ENCODE measurements around the gene ACSS1.
A peak's percentile ranks its signal among the peaks of the same experiment; 100 is the strongest.

Gene ACSS1

GRCh38 chr20:24993337-24994185 is 64.4 kb downstream of the ACSS1 start:
- Mint-ChIP-seq H3K36me3 (ENCODE audit: low read depth) (peaks cover 9% of the 10 kb centered on the region), H3K27me3 (ENCODE audit: low read depth) (peaks cover 11% of the 10 kb centered on the region), H3K27ac (peak overlapping the region; percentile 89), H3K4me3 (peak overlapping the region; percentile 93), H3K4me1 (ENCODE audit: low read depth) (peaks cover 31% of the 10 kb centered on the region), H3K9me3 (no peaks in the 10 kb centered on the region)
- DNase-seq (ENCODE audit: low spot score), result no peak

GRCh38 chr20:24992487-24993205 is 65.3 kb downstream of the ACSS1 start, which contains the start of gene APMAP:
TSS of gene APMAP (minus strand) at chr20:24992751. CDS start at chr20:24992688, 63 bp downstream.
- H3K27ac Mint-ChIP-seq, result peak within 1 kb of the TSS; percentile 89
- peak; percentile 96 for DNase-seq (ENCODE audit: low spot score)
- peaks cover 12% of the 10 kb centered on the region for H3K36me3 Mint-ChIP-seq (ENCODE audit: low read depth)
- H3K27me3 Mint-ChIP-seq (ENCODE audit: low read depth), result peaks cover 7% of the 10 kb centered on the region
- H3K4me3 Mint-ChIP-seq, result peak within 1 kb of the TSS; percentile 93
- no peaks in the 10 kb centered on the region for H3K9me3 Mint-ChIP-seq
- H3K4me1 Mint-ChIP-seq (ENCODE audit: low read depth), result peaks cover 37% of the 10 kb centered on the region

GRCh38 chr20:24991897-24992486 is 65.9 kb downstream of the ACSS1 start:
- DNase-seq (ENCODE audit: low spot score), result no peak
- peaks cover under 1% of the 10 kb centered on the region for H3K27me3 Mint-ChIP-seq (ENCODE audit: low read depth)
- H3K36me3 Mint-ChIP-seq (ENCODE audit: low read depth), result peaks cover 12% of the 10 kb centered on the region
- H3K27ac Mint-ChIP-seq, result peak overlapping the region; percentile 89
- H3K9me3 Mint-ChIP-seq, result no peaks in the 10 kb centered on the region
- H3K4me1 Mint-ChIP-seq (ENCODE audit: low read depth), result peaks cover 40% of the 10 kb centered on the region
- peak overlapping the region; percentile 93 for H3K4me3 Mint-ChIP-seq

- no peak for DNase-seq (ENCODE audit: low spot score)
- peaks cover 40% of the 10 kb centered on the region for H3K4me1 Mint-ChIP-seq (ENCODE audit: low read depth)
- peak overlapping the region; percentile 93 for H3K4me3 Mint-ChIP-seq
- no peaks in the 10 kb centered on the region for H3K9me3 Mint-ChIP-seq
- peaks cover 12% of the 10 kb centered on the region for H3K36me3 Mint-ChIP-seq (ENCODE audit: low read depth)
- no peaks in the 10 kb centered on the region for H3K27me3 Mint-ChIP-seq (ENCODE audit: low read depth)
- H3K27ac Mint-ChIP-seq, result peak overlapping the region; percentile 89
These were observed 67.1 kb downstream of the ACSS1 start for GRCh38 chr20:24990810-24991252.

GRCh38 chr20:24989162-24989561 is 68.8 kb downstream of the ACSS1 start:
- Mint-ChIP-seq H3K36me3 (ENCODE audit: low read depth) (peaks cover 14% of the 10 kb centered on the region), H3K27me3 (ENCODE audit: low read depth) (no peaks in the 10 kb centered on the region), H3K9me3 (no peaks in the 10 kb centered on the region), H3K4me1 (ENCODE audit: low read depth) (peaks cover 49% of the 10 kb centered on the region), H3K27ac (no peak overlapping the region), H3K4me3 (no peak overlapping the region)
- DNase-seq (ENCODE audit: low spot score), result no peak

GRCh38 chr20:24987873-24988835 is 69.8 kb downstream of the ACSS1 start:
- Mint-ChIP-seq H3K4me1 (ENCODE audit: low read depth) (peaks cover 45% of the 10 kb centered on the region), H3K27me3 (ENCODE audit: low read depth) (no peaks in the 10 kb centered on the region), H3K27ac (no peak overlapping the region), H3K36me3 (ENCODE audit: low read depth) (peaks cover 20% of the 10 kb centered on the region), H3K9me3 (no peaks in the 10 kb centered on the region), H3K4me3 (no peak overlapping the region)
- no peak for DNase-seq (ENCODE audit: low spot score)

- H3K36me3 Mint-ChIP-seq (ENCODE audit: low read depth), result peaks cover 28% of the 10 kb centered on the region
These were observed 70.7 kb downstream of the ACSS1 start for GRCh38 chr20:24987244-24987643.

GRCh38 chr20:24986436-24987015 is 71.4 kb downstream of the ACSS1 start:
- peaks cover 33% of the 10 kb centered on the region for H3K36me3 Mint-ChIP-seq (ENCODE audit: low read depth)

More at GRCh38 chr20:24987244-24987643, 70.7 kb downstream of the ACSS1 start:
- no peak overlapping the region for H3K4me3 Mint-ChIP-seq
- H3K27me3 Mint-ChIP-seq (ENCODE audit: low read depth), result no peaks in the 10 kb centered on the region
- no peaks in the 10 kb centered on the region for H3K9me3 Mint-ChIP-seq
- peaks cover 46% of the 10 kb centered on the region for H3K4me1 Mint-ChIP-seq (ENCODE audit: low read depth)
- no peak for DNase-seq (ENCODE audit: low spot score)
- no peak overlapping the region for H3K27ac Mint-ChIP-seq

GRCh38 chr20:24985802-24986201 is 72.1 kb downstream of the ACSS1 start:
- no peak for DNase-seq (ENCODE audit: low spot score)
- H3K27ac Mint-ChIP-seq, result peak overlapping the region; percentile 12
- peaks cover 43% of the 10 kb centered on the region for H3K4me1 Mint-ChIP-seq (ENCODE audit: low read depth)
- peaks cover 38% of the 10 kb centered on the region for H3K36me3 Mint-ChIP-seq (ENCODE audit: low read depth)
- H3K4me3 Mint-ChIP-seq, result no peak overlapping the region
- H3K27me3 Mint-ChIP-seq (ENCODE audit: low read depth), result no peaks in the 10 kb centered on the region
- H3K9me3 Mint-ChIP-seq, result no peaks in the 10 kb centered on the region

More at GRCh38 chr20:24986436-24987015, 71.4 kb downstream of the ACSS1 start:
- no peak overlapping the region for H3K27ac Mint-ChIP-seq
- no peaks in the 10 kb centered on the region for H3K9me3 Mint-ChIP-seq
- no peak overlapping the region for H3K4me3 Mint-ChIP-seq
- DNase-seq (ENCODE audit: low spot score), result no peak
- no peaks in the 10 kb centered on the region for H3K27me3 Mint-ChIP-seq (ENCODE audit: low read depth)
- peaks cover 43% of the 10 kb centered on the region for H3K4me1 Mint-ChIP-seq (ENCODE audit: low read depth)

GRCh38 chr20:24984961-24985640 is 72.8 kb downstream of the ACSS1 start:
- no peaks in the 10 kb centered on the region for H3K27me3 Mint-ChIP-seq (ENCODE audit: low read depth)

GRCh38 chr20:24983896-24984295 is 74.0 kb downstream of the ACSS1 start:
- no peaks in the 10 kb centered on the region for H3K9me3 Mint-ChIP-seq
- H3K4me3 Mint-ChIP-seq, result no peak overlapping the region
- peaks cover 49% of the 10 kb centered on the region for H3K36me3 Mint-ChIP-seq (ENCODE audit: low read depth)
- no peak for DNase-seq (ENCODE audit: low spot score)
- peaks cover 33% of the 10 kb centered on the region for H3K4me1 Mint-ChIP-seq (ENCODE audit: low read depth)
- no peaks in the 10 kb centered on the region for H3K27me3 Mint-ChIP-seq (ENCODE audit: low read depth)
- H3K27ac Mint-ChIP-seq, result no peak overlapping the region

More at GRCh38 chr20:24984961-24985640, 72.8 kb downstream of the ACSS1 start:
- H3K4me1 Mint-ChIP-seq (ENCODE audit: low read depth), result peaks cover 36% of the 10 kb centered on the region
- no peaks in the 10 kb centered on the region for H3K9me3 Mint-ChIP-seq
- DNase-seq (ENCODE audit: low spot score), result no peak
- peak overlapping the region; percentile 12 for H3K27ac Mint-ChIP-seq
- no peak overlapping the region for H3K4me3 Mint-ChIP-seq
- H3K36me3 Mint-ChIP-seq (ENCODE audit: low read depth), result peaks cover 40% of the 10 kb centered on the region

- no peak overlapping the region for H3K27ac Mint-ChIP-seq
- no peak for DNase-seq (ENCODE audit: low spot score)
These were observed 76.1 kb downstream of the ACSS1 start for GRCh38 chr20:24981790-24982189.

More at GRCh38 chr20:24981790-24982189, 76.1 kb downstream of the ACSS1 start:
- Mint-ChIP-seq H3K4me1 (ENCODE audit: low read depth) (peaks cover 23% of the 10 kb centered on the region), H3K27me3 (ENCODE audit: low read depth) (no peaks in the 10 kb centered on the region), H3K4me3 (no peak overlapping the region), H3K9me3 (peaks cover 2% of the 10 kb centered on the region), H3K36me3 (ENCODE audit: low read depth) (peaks cover 65% of the 10 kb centered on the region)
